ENCODE results near the gene ZNF683. TPM values are rescaled to one million over a fixed set of nuclear protein-coding genes. Genes with fewer than 3 reads are reported as not detected.
A peak's percentile ranks its signal among the peaks of the same experiment; 100 is the strongest.

ZNF683 gene
- total and polyA plus RNA-seq, 9 of the 15 experiments (the other 6 are each of a cell fraction or from before 2014, with no cell fraction given), result not detected

DNA sequence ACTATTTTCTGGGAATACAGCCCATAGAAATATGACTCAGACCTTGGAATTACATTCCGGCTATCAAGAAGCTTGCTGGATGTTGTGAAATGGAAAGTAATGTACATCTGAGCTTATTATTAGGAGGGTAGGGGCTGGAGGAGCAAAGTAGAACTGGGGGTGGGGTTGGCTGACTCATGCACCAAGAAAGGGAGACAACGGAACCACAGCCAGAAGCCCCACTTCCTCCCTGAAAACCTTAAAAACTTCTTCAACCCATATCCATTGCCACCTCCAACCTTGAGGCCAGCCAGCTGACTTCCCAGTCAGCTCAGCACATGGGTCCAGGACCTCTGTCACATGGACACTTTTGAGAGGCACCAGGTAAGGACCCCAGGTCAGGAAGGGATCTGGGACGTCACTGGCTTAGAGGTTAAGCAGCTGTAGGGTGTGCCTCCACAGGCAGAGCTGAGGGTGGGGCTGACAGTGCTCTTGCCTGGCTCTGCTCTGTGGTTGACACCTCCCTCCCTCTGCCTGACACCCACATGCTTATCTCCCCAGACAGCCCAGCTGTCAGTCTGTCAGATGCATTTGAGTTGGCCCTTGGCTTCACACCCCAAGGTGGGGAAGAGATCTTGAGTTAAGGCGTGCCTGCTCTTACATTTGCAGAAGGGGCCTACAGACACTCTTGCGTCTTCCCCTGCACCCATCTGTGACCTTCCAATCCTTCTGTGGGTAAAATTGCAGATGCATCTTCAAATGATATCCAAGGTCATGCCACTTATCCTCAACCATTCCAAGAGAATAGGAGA is 5.7 kb upstream of the ZNF683 start (continued):
- TF ChIP-seq, protein P1, sequence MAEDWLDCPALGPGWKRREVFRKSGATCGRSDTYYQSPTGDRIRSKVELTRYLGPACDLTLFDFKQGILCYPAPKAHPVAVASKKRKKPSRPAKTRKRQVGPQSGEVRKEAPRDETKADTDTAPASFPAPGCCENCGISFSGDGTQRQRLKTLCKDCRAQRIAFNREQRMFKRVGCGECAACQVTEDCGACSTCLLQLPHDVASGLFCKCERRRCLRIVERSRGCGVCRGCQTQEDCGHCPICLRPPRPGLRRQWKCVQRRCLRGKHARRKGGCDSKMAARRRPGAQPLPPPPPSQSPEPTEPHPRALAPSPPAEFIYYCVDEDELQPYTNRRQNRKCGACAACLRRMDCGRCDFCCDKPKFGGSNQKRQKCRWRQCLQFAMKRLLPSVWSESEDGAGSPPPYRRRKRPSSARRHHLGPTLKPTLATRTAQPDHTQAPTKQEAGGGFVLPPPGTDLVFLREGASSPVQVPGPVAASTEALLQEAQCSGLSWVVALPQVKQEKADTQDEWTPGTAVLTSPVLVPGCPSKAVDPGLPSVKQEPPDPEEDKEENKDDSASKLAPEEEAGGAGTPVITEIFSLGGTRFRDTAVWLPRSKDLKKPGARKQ (CRISPR knock-in tag; IDR thresholded peaks at IDR 0.05), result no peak
- TF ChIP-seq, protein P2, sequence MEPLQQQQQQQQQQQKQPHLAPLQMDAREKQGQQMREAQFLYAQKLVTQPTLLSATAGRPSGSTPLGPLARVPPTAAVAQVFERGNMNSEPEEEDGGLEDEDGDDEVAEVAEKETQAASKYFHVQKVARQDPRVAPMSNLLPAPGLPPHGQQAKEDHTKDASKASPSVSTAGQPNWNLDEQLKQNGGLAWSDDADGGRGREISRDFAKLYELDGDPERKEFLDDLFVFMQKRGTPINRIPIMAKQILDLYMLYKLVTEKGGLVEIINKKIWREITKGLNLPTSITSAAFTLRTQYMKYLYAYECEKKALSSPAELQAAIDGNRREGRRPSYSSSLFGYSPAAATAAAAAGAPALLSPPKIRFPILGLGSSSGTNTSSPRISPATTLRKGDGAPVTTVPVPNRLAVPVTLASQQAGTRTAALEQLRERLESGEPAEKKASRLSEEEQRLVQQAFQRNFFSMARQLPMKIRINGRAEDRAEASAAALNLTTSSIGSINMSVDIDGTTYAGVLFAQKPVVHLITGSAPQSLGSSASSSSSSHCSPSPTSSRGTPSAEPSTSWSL (CRISPR knock-in tag; IDR thresholded peaks at IDR 0.05; ENCODE audit: borderline replicate concordance), result no peak
- TF ChIP-seq, protein P3, sequence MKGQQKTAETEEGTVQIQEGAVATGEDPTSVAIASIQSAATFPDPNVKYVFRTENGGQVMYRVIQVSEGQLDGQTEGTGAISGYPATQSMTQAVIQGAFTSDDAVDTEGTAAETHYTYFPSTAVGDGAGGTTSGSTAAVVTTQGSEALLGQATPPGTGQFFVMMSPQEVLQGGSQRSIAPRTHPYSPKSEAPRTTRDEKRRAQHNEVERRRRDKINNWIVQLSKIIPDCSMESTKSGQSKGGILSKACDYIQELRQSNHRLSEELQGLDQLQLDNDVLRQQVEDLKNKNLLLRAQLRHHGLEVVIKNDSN (CRISPR knock-in tag; IDR thresholded peaks at IDR 0.05), result peak; percentile 76
- TF ChIP-seq SMAD2 (IDR thresholded peaks at IDR 0.05; ENCODE audit: low read depth, low read length) (no peak), THRAP3 (IDR thresholded peaks at IDR 0.05; ENCODE audit: borderline replicate concordance) (no peak), RBM39 (optimal IDR thresholded peaks at IDR 0.05; ENCODE audit: low read depth, low read length) (peak; percentile 42), POU5F1 (IDR thresholded peaks at IDR 0.05; ENCODE audit: borderline replicate concordance, low read depth, low read length, partially characterized antibody) (no peak), GABPB2 (CRISPR knock-in tag; conservative IDR thresholded peaks at IDR 0.05) (no peak), RBFOX2 (IDR thresholded peaks at IDR 0.05; ENCODE audit: low read depth, low read length) (peak; percentile 71), ZNF584 (CRISPR knock-in tag; IDR thresholded peaks at IDR 0.05; ENCODE audit: low read depth) (peak; percentile 84), WHSC1 (IDR thresholded peaks at IDR 0.05; ENCODE audit: low read length) (no peak), U2AF1 (optimal IDR thresholded peaks at IDR 0.05; ENCODE audit: low read depth, low read length) (no peak), BRD9 (IDR thresholded peaks at IDR 0.05; ENCODE audit: low read depth, partially characterized antibody) (no peak), ZKSCAN1 (IDR thresholded peaks at IDR 0.05; ENCODE audit: low read depth, low read length) (peak; percentile 78), YBX1 (IDR thresholded peaks at IDR 0.05) (no peak), ZNF212 (CRISPR knock-in tag; IDR thresholded peaks at IDR 0.05) (no peak), TRIM28 (IDR thresholded peaks at IDR 0.05) (peak; percentile 82; the same call in 1 of the 2 replicates), PHF21A (IDR thresholded peaks at IDR 0.05; ENCODE audit: borderline replicate concordance, low read depth) (no peak), SRSF1 (IDR thresholded peaks at IDR 0.05; ENCODE audit: low read depth, low read length) (no peak)
- TF ChIP-seq, protein P4, sequence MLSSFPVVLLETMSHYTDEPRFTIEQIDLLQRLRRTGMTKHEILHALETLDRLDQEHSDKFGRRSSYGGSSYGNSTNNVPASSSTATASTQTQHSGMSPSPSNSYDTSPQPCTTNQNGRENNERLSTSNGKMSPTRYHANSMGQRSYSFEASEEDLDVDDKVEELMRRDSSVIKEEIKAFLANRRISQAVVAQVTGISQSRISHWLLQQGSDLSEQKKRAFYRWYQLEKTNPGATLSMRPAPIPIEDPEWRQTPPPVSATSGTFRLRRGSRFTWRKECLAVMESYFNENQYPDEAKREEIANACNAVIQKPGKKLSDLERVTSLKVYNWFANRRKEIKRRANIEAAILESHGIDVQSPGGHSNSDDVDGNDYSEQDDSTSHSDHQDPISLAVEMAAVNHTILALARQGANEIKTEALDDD (IDR thresholded peaks at IDR 0.05), result peak; percentile 74
- TF ChIP-seq, protein P5, sequence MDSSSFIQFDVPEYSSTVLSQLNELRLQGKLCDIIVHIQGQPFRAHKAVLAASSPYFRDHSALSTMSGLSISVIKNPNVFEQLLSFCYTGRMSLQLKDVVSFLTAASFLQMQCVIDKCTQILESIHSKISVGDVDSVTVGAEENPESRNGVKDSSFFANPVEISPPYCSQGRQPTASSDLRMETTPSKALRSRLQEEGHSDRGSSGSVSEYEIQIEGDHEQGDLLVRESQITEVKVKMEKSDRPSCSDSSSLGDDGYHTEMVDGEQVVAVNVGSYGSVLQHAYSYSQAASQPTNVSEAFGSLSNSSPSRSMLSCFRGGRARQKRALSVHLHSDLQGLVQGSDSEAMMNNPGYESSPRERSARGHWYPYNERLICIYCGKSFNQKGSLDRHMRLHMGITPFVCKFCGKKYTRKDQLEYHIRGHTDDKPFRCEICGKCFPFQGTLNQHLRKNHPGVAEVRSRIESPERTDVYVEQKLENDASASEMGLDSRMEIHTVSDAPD (CRISPR knock-in tag; IDR thresholded peaks at IDR 0.05), result 0 out of 2 replicates have a peak, but pooled peaks have one; percentile 46
